Muscle layer of duodenum (tissue), 2 donors: ENCODE results near the gene NAALADL2.
"Not testable (repeated sequence)": the region's sequence is repeated elsewhere in the genome, so short reads cannot be mapped to it uniquely, and the experiment has no call there.

Experiments used
- H3K27ac ChIP-seq: one replicate; pipeline ENCODE4 v1.7.0; 2013; ENCODE audit warnings: mild to moderate bottlenecking, low read length
- H3K27me3 ChIP-seq: one replicate; pipeline ENCODE4 v1.7.0; 2013; ENCODE audit warnings: low read depth, mild to moderate bottlenecking, control low read depth, low read length
- H3K36me3 ChIP-seq, 2 donors: one replicate each; pipeline ENCODE4 v1.7.0; 2013; ENCODE audit warnings: low read length in 2 of 2, control low read depth in 1 of 2, mild to moderate bottlenecking in 1 of 2; ENCODE audit not compliant: insufficient read depth in 2 of 2, control insufficient read depth in 1 of 2
- H3K4me1 ChIP-seq, 2 donors: one replicate each; pipeline ENCODE4 v1.7.0; 2013; ENCODE audit warnings: low read length in 2 of 2, mild to moderate bottlenecking in 2 of 2, control low read depth in 1 of 2, moderate library complexity in 1 of 2; ENCODE audit not compliant: insufficient read depth in 2 of 2, control insufficient read depth in 1 of 2
- H3K4me3 ChIP-seq, 2 donors: one replicate each; pipeline ENCODE4 v1.7.0; 2013; ENCODE audit warnings: low read length in 2 of 2, low read depth in 1 of 2, mild to moderate bottlenecking in 1 of 2
- H3K9me3 ChIP-seq, 2 donors: one replicate each; pipeline ENCODE4 v1.7.0; 2013; ENCODE audit warnings: low read length in 2 of 2, control low read depth in 1 of 2, mild to moderate bottlenecking in 1 of 2; ENCODE audit not compliant: control insufficient read depth in 1 of 2
- donor health status: healthy.

Gene NAALADL2

GRCh38 chr3:175146258-175146657 is 287.1 kb downstream of the NAALADL2 start:
- Histone ChIP-seq H3K4me3 (no peak overlapping the region), H3K36me3 (no peaks in the 10 kb centered on the region), H3K9me3 (no peaks in the 10 kb centered on the region), H3K4me1 (no peaks in the 10 kb centered on the region), H3K27ac (no peak overlapping the region), H3K27me3 (no peaks in the 10 kb centered on the region)

- Histone ChIP-seq H3K27me3 (no peaks in the 10 kb centered on the region), H3K4me1 (no peaks in the 10 kb centered on the region), H3K9me3 (no peaks in the 10 kb centered on the region), H3K27ac (no peak overlapping the region), H3K36me3 (no peaks in the 10 kb centered on the region), H3K4me3 (no peak overlapping the region)
Measured at GRCh38 chr3:175149675-175150074, 290.5 kb downstream of the NAALADL2 start.

- H3K27ac ChIP-seq, result no peak overlapping the region
Measured at GRCh38 chr3:175150812-175151401, 291.8 kb downstream of the NAALADL2 start.

GRCh38 chr3:175153595-175153994 is 294.5 kb downstream of the NAALADL2 start:
- no peaks in the 10 kb centered on the region for H3K36me3 ChIP-seq
- no peaks in the 10 kb centered on the region for H3K9me3 ChIP-seq
- no peaks in the 10 kb centered on the region for H3K4me1 ChIP-seq
- H3K27me3 ChIP-seq, result no peaks in the 10 kb centered on the region
- no peak overlapping the region for H3K4me3 ChIP-seq
- no peak overlapping the region for H3K27ac ChIP-seq

More at GRCh38 chr3:175150812-175151401, 291.8 kb downstream of the NAALADL2 start:
- Histone ChIP-seq H3K9me3 (no peaks in the 10 kb centered on the region), H3K36me3 (no peaks in the 10 kb centered on the region), H3K4me3 (no peak overlapping the region), H3K27me3 (no peaks in the 10 kb centered on the region), H3K4me1 (no peaks in the 10 kb centered on the region)

- Histone ChIP-seq H3K9me3 (no peaks in the 10 kb centered on the region), H3K27me3 (no peaks in the 10 kb centered on the region), H3K4me1 (no peaks in the 10 kb centered on the region), H3K36me3 (no peaks in the 10 kb centered on the region), H3K27ac (no peak overlapping the region), H3K4me3 (no peak overlapping the region)
Measured at GRCh38 chr3:175155172-175155571, 296.0 kb downstream of the NAALADL2 start.

- H3K36me3 ChIP-seq, result no peaks in the 10 kb centered on the region
Measured at GRCh38 chr3:175159202-175159601, 300.1 kb downstream of the NAALADL2 start.

GRCh38 chr3:175161291-175161690 is 302.2 kb downstream of the NAALADL2 start:
- no peaks in the 10 kb centered on the region for H3K4me1 ChIP-seq
- H3K9me3 ChIP-seq, result no peaks in the 10 kb centered on the region

More at GRCh38 chr3:175159202-175159601, 300.1 kb downstream of the NAALADL2 start:
- H3K27me3 ChIP-seq, result no peaks in the 10 kb centered on the region
- H3K9me3 ChIP-seq, result no peaks in the 10 kb centered on the region
- H3K27ac ChIP-seq, result no peak overlapping the region
- H3K4me3 ChIP-seq, result no peak overlapping the region
- H3K4me1 ChIP-seq, result no peaks in the 10 kb centered on the region

GRCh38 chr3:175163686-175164085 is 304.6 kb downstream of the NAALADL2 start:
- Histone ChIP-seq H3K4me1 (no peaks in the 10 kb centered on the region), H3K9me3 (no peaks in the 10 kb centered on the region), H3K27me3 (no peaks in the 10 kb centered on the region), H3K36me3 (no peaks in the 10 kb centered on the region), H3K27ac (no peak overlapping the region), H3K4me3 (no peak overlapping the region)

More at GRCh38 chr3:175161291-175161690, 302.2 kb downstream of the NAALADL2 start:
- H3K4me3 ChIP-seq, result no peak overlapping the region
- H3K27me3 ChIP-seq, result no peaks in the 10 kb centered on the region
- H3K36me3 ChIP-seq, result no peaks in the 10 kb centered on the region
- H3K27ac ChIP-seq, result no peak overlapping the region

GRCh38 chr3:175173117-175173516 is 314.0 kb downstream of the NAALADL2 start:
- H3K36me3 ChIP-seq, H3K4me3 ChIP-seq, H3K9me3 ChIP-seq, H3K27me3 ChIP-seq, H3K27ac ChIP-seq, H3K4me1 ChIP-seq: not testable (repeated sequence)

- Histone ChIP-seq H3K9me3 (no peaks in the 10 kb centered on the region), H3K36me3 (no peaks in the 10 kb centered on the region), H3K27ac (no peak overlapping the region), H3K27me3 (no peaks in the 10 kb centered on the region), H3K4me1 (no peaks in the 10 kb centered on the region), H3K4me3 (no peak overlapping the region)
Measured at GRCh38 chr3:175176556-175176955, 317.4 kb downstream of the NAALADL2 start.

GRCh38 chr3:175179055-175179454 is 319.9 kb downstream of the NAALADL2 start:
- no peaks in the 10 kb centered on the region for H3K27me3 ChIP-seq
- no peaks in the 10 kb centered on the region for H3K4me1 ChIP-seq
- no peak overlapping the region for H3K4me3 ChIP-seq
- no peaks in the 10 kb centered on the region for H3K36me3 ChIP-seq
- no peaks in the 10 kb centered on the region for H3K9me3 ChIP-seq
- H3K27ac ChIP-seq, result no peak overlapping the region

- no peak overlapping the region for H3K27ac ChIP-seq
- H3K27me3 ChIP-seq, result no peaks in the 10 kb centered on the region
- no peaks in the 10 kb centered on the region for H3K4me1 ChIP-seq
- H3K4me3 ChIP-seq, result no peak overlapping the region
- H3K9me3 ChIP-seq, result no peaks in the 10 kb centered on the region
- no peaks in the 10 kb centered on the region for H3K36me3 ChIP-seq
Measured at GRCh38 chr3:175184392-175184791, 325.3 kb downstream of the NAALADL2 start.
